Measurements from ENCODE around the gene GNAL.
"Not testable (repeated sequence)": the region's sequence is repeated elsewhere in the genome, so short reads cannot be mapped to it uniquely, and the experiment has no call there.

GNAL gene

GRCh38 chr18:11850821-11851145, 161.7 kb downstream of the GNAL start:
- no peak for DNase-seq (ENCODE audit: low spot score)

- peak; percentile 96 for DNase-seq (ENCODE audit: low spot score)
Measured at GRCh38 chr18:11851146-11851805, 162.2 kb downstream of the GNAL start, which contains the start of gene CHMP1B. Gene CHMP1B, plus strand, starts transcription at chr18:11851413. Its CDS starts 99 bp downstream, at chr18:11851512.

GRCh38 chr18:11851806-11852337, 162.8 kb downstream of the GNAL start:
- DNase-seq (ENCODE audit: low spot score) = peak; percentile 40

- not testable (repeated sequence) for DNase-seq (ENCODE audit: low spot score)
Measured at GRCh38 chr18:11854554-11854953, 165.5 kb downstream of the GNAL start.

GRCh38 chr18:11857177-11857887, 168.3 kb downstream of the GNAL start:
- DNase-seq (ENCODE audit: low spot score) = peak; percentile 81

GRCh38 chr18:11859282-11859830, 170.3 kb downstream of the GNAL start:
- DNase-seq (ENCODE audit: low spot score) = no peak

GRCh38 chr18:11859903-11860407, 170.9 kb downstream of the GNAL start:
- DNase-seq (ENCODE audit: low spot score) = peak; percentile 57

GRCh38 chr18:11860594-11861450, 171.8 kb downstream of the GNAL start:
- DNase-seq (ENCODE audit: low spot score) = no peak

- no peak for DNase-seq (ENCODE audit: low spot score)
Measured at GRCh38 chr18:11861583-11862288, 172.7 kb downstream of the GNAL start.

GRCh38 chr18:11862468-11863137, 173.5 kb downstream of the GNAL start:
- DNase-seq (ENCODE audit: low spot score) = no peak

- no peak for DNase-seq (ENCODE audit: low spot score)
Measured at GRCh38 chr18:11864471-11864870, 175.4 kb downstream of the GNAL start.

GRCh38 chr18:11865071-11865470, 176.0 kb downstream of the GNAL start:
- DNase-seq (ENCODE audit: low spot score) = no peak

GRCh38 chr18:11866329-11866728, 177.3 kb downstream of the GNAL start:
- DNase-seq (ENCODE audit: low spot score) = no peak

- DNase-seq (ENCODE audit: low spot score) = no peak
Measured at GRCh38 chr18:11866764-11867163, 177.7 kb downstream of the GNAL start.

GRCh38 chr18:11868230-11868629, 179.2 kb downstream of the GNAL start:
- DNase-seq (ENCODE audit: low spot score) = no peak

- DNase-seq (ENCODE audit: low spot score) = no peak
Measured at GRCh38 chr18:11871501-11871900, 182.4 kb downstream of the GNAL start.

GRCh38 chr18:11872479-11873136, 183.5 kb downstream of the GNAL start:
- peak; percentile 48 for DNase-seq (ENCODE audit: low spot score)

GRCh38 chr18:11873670-11874340, 184.7 kb downstream of the GNAL start:
- no peak for DNase-seq (ENCODE audit: low spot score)

GRCh38 chr18:11874676-11875075, 185.6 kb downstream of the GNAL start:
- DNase-seq (ENCODE audit: low spot score) = no peak

Data from GM03348 (cell line).